ENCODE results near the gene FOXD2. TPM values are rescaled to one million over a fixed set of nuclear protein-coding genes. Genes with fewer than 3 reads are reported as not detected.

Gene FOXD2
- total RNA-seq, 1 donor from 2014 or later = 4.9 TPM

DNA sequence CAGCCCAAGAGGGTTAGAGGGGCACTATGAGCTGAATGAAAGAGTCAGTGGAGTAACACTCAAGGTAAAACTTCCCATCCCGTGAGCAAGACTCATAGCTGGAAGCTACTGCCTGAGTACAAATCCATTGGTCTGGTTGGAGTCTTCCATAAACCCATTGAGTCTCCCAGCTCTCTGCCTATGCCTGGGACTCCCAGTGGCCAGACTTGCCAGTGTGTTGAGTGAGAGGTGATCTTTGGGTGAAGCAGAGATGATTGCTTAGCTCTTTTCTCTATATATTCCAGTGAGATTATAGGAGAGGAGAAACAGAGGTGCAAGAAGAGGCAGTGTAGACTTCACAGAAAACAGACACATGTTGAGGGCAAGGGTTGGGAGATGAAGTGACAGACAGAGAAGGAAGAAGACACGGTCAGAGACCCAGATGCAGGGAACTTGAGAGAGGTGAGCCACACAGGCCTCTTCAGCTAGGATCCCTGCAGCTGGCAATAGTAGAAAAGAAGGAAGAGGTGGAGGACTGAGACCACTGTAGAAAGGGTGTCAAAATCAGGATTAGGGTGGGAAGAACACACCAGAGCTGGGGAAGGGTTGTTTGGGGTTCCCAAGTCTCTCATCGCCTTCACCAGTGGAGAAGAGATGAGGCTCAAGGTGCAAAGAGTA is 3.7 kb downstream of the FOXD2 start:
- Mint-ChIP-seq H3K4me3 (no peak overlapping the region), H3K4me1 (ENCODE audit: unreplicated experiment) (peaks cover 22% of the 10 kb centered on the region), H3K27ac (no peak overlapping the region), H3K9me3 (no peaks in the 10 kb centered on the region), H3K27me3 (peaks cover 8% of the 10 kb centered on the region), H3K36me3 (no peaks in the 10 kb centered on the region)
- no peak for DNase-seq (ENCODE audit: extremely low spot score, unreplicated experiment)
- TF ChIP-seq, protein P1, sequence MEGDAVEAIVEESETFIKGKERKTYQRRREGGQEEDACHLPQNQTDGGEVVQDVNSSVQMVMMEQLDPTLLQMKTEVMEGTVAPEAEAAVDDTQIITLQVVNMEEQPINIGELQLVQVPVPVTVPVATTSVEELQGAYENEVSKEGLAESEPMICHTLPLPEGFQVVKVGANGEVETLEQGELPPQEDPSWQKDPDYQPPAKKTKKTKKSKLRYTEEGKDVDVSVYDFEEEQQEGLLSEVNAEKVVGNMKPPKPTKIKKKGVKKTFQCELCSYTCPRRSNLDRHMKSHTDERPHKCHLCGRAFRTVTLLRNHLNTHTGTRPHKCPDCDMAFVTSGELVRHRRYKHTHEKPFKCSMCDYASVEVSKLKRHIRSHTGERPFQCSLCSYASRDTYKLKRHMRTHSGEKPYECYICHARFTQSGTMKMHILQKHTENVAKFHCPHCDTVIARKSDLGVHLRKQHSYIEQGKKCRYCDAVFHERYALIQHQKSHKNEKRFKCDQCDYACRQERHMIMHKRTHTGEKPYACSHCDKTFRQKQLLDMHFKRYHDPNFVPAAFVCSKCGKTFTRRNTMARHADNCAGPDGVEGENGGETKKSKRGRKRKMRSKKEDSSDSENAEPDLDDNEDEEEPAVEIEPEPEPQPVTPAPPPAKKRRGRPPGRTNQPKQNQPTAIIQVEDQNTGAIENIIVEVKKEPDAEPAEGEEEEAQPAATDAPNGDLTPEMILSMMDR (conservative IDR thresholded peaks at IDR 0.05) = no peak

DNA sequence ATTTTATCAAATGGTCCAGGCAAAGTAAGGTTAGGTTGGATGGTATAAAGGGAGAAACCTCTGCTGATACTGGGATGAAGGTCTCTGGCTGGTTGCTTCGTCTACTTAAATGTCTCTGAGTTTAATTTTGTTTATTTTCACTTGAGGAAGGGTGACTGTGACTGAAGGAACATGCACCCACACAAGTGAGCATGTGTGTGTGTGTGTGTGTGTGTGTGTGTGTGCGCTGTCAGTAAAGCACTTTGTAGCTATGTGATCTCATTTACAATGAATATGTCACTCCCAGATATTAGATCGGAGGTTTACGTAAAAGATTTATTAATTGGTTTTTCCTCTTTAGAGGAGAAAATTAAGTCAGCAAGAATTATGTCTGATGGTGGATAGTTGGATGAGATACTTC is 4.4 kb downstream of the FOXD2 start:
- Mint-ChIP-seq H3K36me3 (no peaks in the 10 kb centered on the region), H3K27me3 (peaks cover 3% of the 10 kb centered on the region), H3K9me3 (no peaks in the 10 kb centered on the region), H3K4me3 (no peak overlapping the region), H3K27ac (no peak overlapping the region), H3K4me1 (ENCODE audit: unreplicated experiment) (peaks cover 20% of the 10 kb centered on the region)
- TF ChIP-seq, protein P1 (conservative IDR thresholded peaks at IDR 0.05) = no peak
- no peak for DNase-seq (ENCODE audit: extremely low spot score, unreplicated experiment)

DNA sequence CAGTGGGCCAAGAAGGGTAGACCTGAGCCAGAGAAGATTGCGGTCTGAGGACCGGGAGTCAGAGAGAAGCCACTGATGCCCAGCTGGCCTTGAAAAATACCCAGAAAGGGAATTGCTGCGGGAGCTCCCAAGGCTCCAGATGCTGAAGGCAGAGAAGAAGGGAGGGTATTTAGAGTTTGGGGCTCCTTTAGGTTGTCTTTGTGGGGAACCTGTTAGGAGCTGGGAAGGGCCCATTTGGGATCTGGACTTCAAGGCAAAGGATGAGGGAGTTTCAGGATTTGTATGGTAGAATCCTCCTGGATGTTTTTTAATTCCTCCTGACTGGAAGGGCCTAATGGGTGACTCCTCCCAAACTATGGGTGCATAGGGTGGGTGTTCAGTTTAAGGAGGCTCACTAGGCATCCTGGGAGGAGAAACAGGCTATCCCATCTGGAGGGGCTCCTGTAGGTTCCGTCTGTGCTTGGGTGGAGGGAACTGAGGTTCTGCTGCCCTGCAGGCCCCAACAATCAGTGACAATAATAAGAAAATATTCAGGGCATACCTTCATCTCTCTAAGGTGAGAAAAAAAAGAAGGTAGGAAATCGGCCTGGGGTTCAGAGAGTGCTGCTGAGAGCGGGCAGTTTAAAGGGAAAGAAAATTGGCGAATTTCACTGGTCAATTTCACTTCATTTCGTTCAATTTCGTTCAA is 5.1 kb downstream of the FOXD2 start:
- peaks cover 20% of the 10 kb centered on the region for H3K4me1 Mint-ChIP-seq (ENCODE audit: unreplicated experiment)
- H3K27me3 Mint-ChIP-seq = peaks cover 3% of the 10 kb centered on the region
- TF ChIP-seq, protein P1 (conservative IDR thresholded peaks at IDR 0.05) = no peak
- no peaks in the 10 kb centered on the region for H3K9me3 Mint-ChIP-seq
- DNase-seq (ENCODE audit: extremely low spot score, unreplicated experiment) = no peak
- no peaks in the 10 kb centered on the region for H3K36me3 Mint-ChIP-seq
- no peak overlapping the region for H3K4me3 Mint-ChIP-seq
- no peak overlapping the region for H3K27ac Mint-ChIP-seq

DNA sequence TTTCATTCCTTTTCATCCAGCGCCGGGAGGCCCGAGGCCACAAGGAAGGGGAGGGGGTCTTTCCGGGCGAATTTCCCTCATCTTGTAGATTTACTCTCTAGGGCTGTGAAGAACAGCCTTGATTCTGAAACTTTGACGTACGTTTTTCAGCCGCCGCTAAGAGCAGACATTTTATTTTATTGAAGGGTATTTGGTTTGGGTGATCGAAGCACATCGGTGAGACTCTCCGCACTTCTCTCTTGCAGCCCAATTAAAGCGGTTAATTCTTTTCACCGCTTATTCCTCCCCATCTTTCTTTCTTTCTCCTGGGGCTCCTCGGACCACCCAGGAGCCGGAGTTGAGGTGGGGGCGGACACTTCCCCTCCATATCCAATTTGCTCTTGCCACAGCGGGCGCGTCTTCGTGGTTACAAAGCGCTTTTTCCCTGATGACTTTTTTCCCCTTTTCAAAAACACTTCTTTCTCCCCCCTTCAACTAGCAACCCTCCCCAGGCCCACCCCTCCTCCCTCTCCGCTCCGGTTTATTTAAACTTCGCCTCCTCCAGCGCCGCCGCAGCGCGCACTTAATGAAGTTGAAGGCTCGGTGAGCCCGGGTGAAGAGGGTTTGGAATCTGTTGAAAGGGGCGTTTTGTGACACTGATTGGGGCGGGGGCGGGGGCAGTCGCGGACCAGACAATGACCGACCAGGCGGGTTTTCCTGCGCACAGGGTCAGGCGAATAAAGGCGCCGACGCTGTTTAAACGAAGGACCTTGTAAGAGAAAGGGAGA is 5.9 kb downstream of the FOXD2 start:
- DNase-seq (ENCODE audit: extremely low spot score, unreplicated experiment) = no peak
- no peaks in the 10 kb centered on the region for H3K27me3 Mint-ChIP-seq
- peak overlapping the region; percentile 85 for H3K27ac Mint-ChIP-seq
- no peak overlapping the region for H3K4me3 Mint-ChIP-seq
- H3K36me3 Mint-ChIP-seq = no peaks in the 10 kb centered on the region
- no peaks in the 10 kb centered on the region for H3K9me3 Mint-ChIP-seq
- H3K4me1 Mint-ChIP-seq (ENCODE audit: unreplicated experiment) = peaks cover 20% of the 10 kb centered on the region
- TF ChIP-seq, protein P1 (conservative IDR thresholded peaks at IDR 0.05) = no peak

DNA sequence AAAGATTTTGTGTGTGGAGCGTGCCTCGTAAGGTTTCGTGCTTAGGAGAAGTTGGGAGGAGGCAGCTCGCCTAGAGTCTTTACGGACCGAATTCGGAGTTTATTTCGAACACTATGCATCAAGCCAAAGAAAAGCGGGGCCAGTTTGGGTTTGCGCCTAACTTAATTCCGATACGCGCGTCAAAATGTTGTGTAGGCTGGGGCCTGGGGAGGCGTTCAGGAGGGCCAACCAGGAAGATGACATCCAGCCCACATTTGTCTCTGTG is 6.4 kb downstream of the FOXD2 start:
- H3K4me3 Mint-ChIP-seq = no peak overlapping the region
- no peaks in the 10 kb centered on the region for H3K9me3 Mint-ChIP-seq
- H3K27me3 Mint-ChIP-seq = no peaks in the 10 kb centered on the region
- H3K36me3 Mint-ChIP-seq = no peaks in the 10 kb centered on the region
- peak overlapping the region; percentile 85 for H3K27ac Mint-ChIP-seq
- TF ChIP-seq, protein P1 (conservative IDR thresholded peaks at IDR 0.05) = no peak
- H3K4me1 Mint-ChIP-seq (ENCODE audit: unreplicated experiment) = peaks cover 20% of the 10 kb centered on the region
- DNase-seq (ENCODE audit: extremely low spot score, unreplicated experiment) = no peak
